Neural cell (in vitro differentiated cells): ENCODE results near the gene INPP4B. TPM values are rescaled to one million over a fixed set of nuclear protein-coding genes. Genes with fewer than 3 reads are reported as not detected.

ENCODE experiments used
- H2AFZ ChIP-seq: fragments of 200-600, 300-800 bp; sonication (generic), shearing (Covaris generic); 2 replicates; pipeline ENCODE4 v1.6.0; 2014; ENCODE audit warnings: low read depth, mild to moderate bottlenecking, antibody characterized with exemption, low read length, moderate library complexity
- H3F3A ChIP-seq: fragments of 200-600 bp; shearing (Covaris generic); 2 replicates; pipeline ENCODE4 v1.6.1; 2016; ENCODE audit warnings: mild to moderate bottlenecking, moderate library complexity, mixed read lengths, antibody characterized with exemption, low read length; ENCODE audit not compliant: insufficient read depth, poor library complexity, severe bottlenecking
- H3K27ac ChIP-seq: fragments of 200-600, 300-800 bp; sonication (generic), shearing (Covaris generic); 2 replicates; pipeline ENCODE4 v1.5.1; 2014; ENCODE audit warnings: mild to moderate bottlenecking, low read length, moderate library complexity
- H3K27me3 ChIP-seq: fragments of 300-800, 200-600 bp; sonication (generic), shearing (Covaris generic); 2 replicates; pipeline ENCODE4 v1.6.0; 2014; ENCODE audit warnings: mild to moderate bottlenecking, low read depth, low read length, moderate library complexity; ENCODE audit not compliant: insufficient read depth
- H3K36me3 ChIP-seq: fragments of 300-800, 200-600 bp; sonication (generic), shearing (Covaris generic); 2 replicates; pipeline ENCODE4 v1.5.1; 2014; ENCODE audit warnings: mild to moderate bottlenecking, antibody characterized with exemption, low read length, moderate library complexity; ENCODE audit not compliant: insufficient read depth
- H3K4me2 ChIP-seq: fragments of 300-800, 200-600 bp; sonication (generic), shearing (Covaris generic); 2 replicates; pipeline ENCODE4 v1.6.0; 2014; ENCODE audit warnings: mild to moderate bottlenecking, low read length
- H3K4me3 ChIP-seq: fragments of 300-800, 200-600 bp; sonication (generic), shearing (Covaris generic); 2 replicates; pipeline ENCODE4 v1.5.1; 2014; ENCODE audit warnings: mild to moderate bottlenecking, low read length, moderate library complexity
- H3K79me2 ChIP-seq: fragments of 200-600 bp; shearing (Covaris generic); replicated peaks from 2 replicates; pipeline ENCODE4 v1.6.0; 2014; ENCODE audit warnings: mild to moderate bottlenecking, low read length, moderate library complexity; ENCODE audit not compliant: insufficient read depth
- H3K9ac ChIP-seq: fragments of 300-800, 200-600 bp; sonication (generic), shearing (Covaris generic); 2 replicates; pipeline ENCODE4 v1.6.1; 2016; ENCODE audit warnings: mild to moderate bottlenecking, low read length, mixed read lengths
- H3K9me2 ChIP-seq: fragments of 200-600 bp; shearing (Covaris generic); 2 replicates; pipeline ENCODE4 v1.6.1; 2016; ENCODE audit warnings: mild to moderate bottlenecking, low read length, mixed read lengths; ENCODE audit not compliant: insufficient read depth
- H3K9me3 ChIP-seq: fragments of 200-600, 300-800 bp; sonication (generic), shearing (Covaris generic); 2 replicates; pipeline ENCODE4 v1.6.1; 2016; ENCODE audit warnings: mild to moderate bottlenecking, mixed run types, low read length, moderate library complexity, mixed read lengths
- H4K20me1 ChIP-seq: fragments of 200-600 bp; shearing (Covaris generic); 2 replicates; pipeline ENCODE4 v1.6.1; 2016; ENCODE audit warnings: mild to moderate bottlenecking, mixed run types; ENCODE audit not compliant: insufficient read depth
- EP300 ChIP-seq: fragments of 450-650 bp; conservative IDR thresholded peaks from 2 replicates; pipeline ENCODE4 v1.6.1; 2014; ENCODE audit warnings: antibody characterized with exemption, mild to moderate bottlenecking, moderate library complexity; ENCODE audit not compliant: poor library complexity, severe bottlenecking
- EZH2 ChIP-seq: fragments of 200-600, 300-800 bp; shearing (Covaris generic), sonication (generic); IDR thresholded peaks from 2 replicates; pipeline ENCODE4 v1.6.1; 2014; ENCODE audit warnings: antibody characterized with exemption, low read length, borderline replicate concordance, mild to moderate bottlenecking; ENCODE audit not compliant: insufficient read depth, poor library complexity, severe bottlenecking
- MXI1 ChIP-seq: fragments of 450-650 bp; conservative IDR thresholded peaks from 2 replicates; pipeline ENCODE4 v1.6.1; 2014; ENCODE audit warnings: antibody characterized with exemption, mild to moderate bottlenecking; ENCODE audit not compliant: poor library complexity, severe bottlenecking
- POLR2AphosphoS5 ChIP-seq: IDR thresholded peaks from 2 replicates; pipeline ENCODE4 v1.6.1; 2012
- RAD21 ChIP-seq: fragments of 450-650 bp; conservative IDR thresholded peaks from 2 replicates; pipeline ENCODE4 v1.6.1; 2014; ENCODE audit warnings: antibody characterized with exemption, mild to moderate bottlenecking, moderate library complexity
- REST ChIP-seq: IDR thresholded peaks from 2 replicates; pipeline ENCODE4 v1.6.1; 2012; ENCODE audit warnings: borderline replicate concordance
- SMC3 ChIP-seq: fragments of 450-650 bp; conservative IDR thresholded peaks from 2 replicates; pipeline ENCODE4 v1.6.1; 2014; ENCODE audit warnings: antibody characterized with exemption, mild to moderate bottlenecking, moderate library complexity; ENCODE audit not compliant: poor library complexity
- TAF1 ChIP-seq: IDR thresholded peaks from 2 replicates; pipeline ENCODE4 v1.6.1; 2012; ENCODE audit warnings: low read depth
- polyA plus RNA-seq: library from polyadenylated mRNA; depleted of rRNA; stranded (reverse); fragments of >200 nt; gene quantifications from 2 replicates; pipeline ENCODE4 v1.2.3, GENCODE V29; 2014
- TF ChIP-seq, protein P1 (sequence below): fragments of 450-650 bp; IDR thresholded peaks from 2 replicates; pipeline ENCODE4 v1.5.1; 2014; ENCODE audit warnings: antibody characterized with exemption, mild to moderate bottlenecking, moderate library complexity; ENCODE audit not compliant: poor library complexity, severe bottlenecking

INPP4B gene
- polyA plus RNA-seq, 1 donor from 2014 or later: 0.30 TPM

- Histone ChIP-seq H3K4me2 (no peak overlapping the region), H3K9ac (no peak overlapping the region), H3K36me3 (no peaks in the 10 kb centered on the region), H3K4me3 (no peak overlapping the region), H3K79me2 (no peaks in the 10 kb centered on the region), H4K20me1 (no peaks in the 10 kb centered on the region), H3F3A (no peaks in the 10 kb centered on the region), H3K27me3 (no peaks in the 10 kb centered on the region), H2AFZ (no peak overlapping the region), H3K9me2 (no peaks in the 10 kb centered on the region), H3K9me3 (no peaks in the 10 kb centered on the region), H3K27ac (no peak overlapping the region)
- no peak for TF ChIP-seq SMC3
- no peak for TF ChIP-seq EP300
- TF ChIP-seq REST: no peak
- TF ChIP-seq, protein P1, sequence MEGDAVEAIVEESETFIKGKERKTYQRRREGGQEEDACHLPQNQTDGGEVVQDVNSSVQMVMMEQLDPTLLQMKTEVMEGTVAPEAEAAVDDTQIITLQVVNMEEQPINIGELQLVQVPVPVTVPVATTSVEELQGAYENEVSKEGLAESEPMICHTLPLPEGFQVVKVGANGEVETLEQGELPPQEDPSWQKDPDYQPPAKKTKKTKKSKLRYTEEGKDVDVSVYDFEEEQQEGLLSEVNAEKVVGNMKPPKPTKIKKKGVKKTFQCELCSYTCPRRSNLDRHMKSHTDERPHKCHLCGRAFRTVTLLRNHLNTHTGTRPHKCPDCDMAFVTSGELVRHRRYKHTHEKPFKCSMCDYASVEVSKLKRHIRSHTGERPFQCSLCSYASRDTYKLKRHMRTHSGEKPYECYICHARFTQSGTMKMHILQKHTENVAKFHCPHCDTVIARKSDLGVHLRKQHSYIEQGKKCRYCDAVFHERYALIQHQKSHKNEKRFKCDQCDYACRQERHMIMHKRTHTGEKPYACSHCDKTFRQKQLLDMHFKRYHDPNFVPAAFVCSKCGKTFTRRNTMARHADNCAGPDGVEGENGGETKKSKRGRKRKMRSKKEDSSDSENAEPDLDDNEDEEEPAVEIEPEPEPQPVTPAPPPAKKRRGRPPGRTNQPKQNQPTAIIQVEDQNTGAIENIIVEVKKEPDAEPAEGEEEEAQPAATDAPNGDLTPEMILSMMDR: no peak
- no peak for TF ChIP-seq RAD21
- no peak for TF ChIP-seq TAF1
- TF ChIP-seq EZH2: no peak
- no peak for TF ChIP-seq MXI1
- TF ChIP-seq POLR2AphosphoS5: no peak
Observed at GRCh38 chr4:142813388-142813787, 32.7 kb downstream of the INPP4B start.

DNA sequence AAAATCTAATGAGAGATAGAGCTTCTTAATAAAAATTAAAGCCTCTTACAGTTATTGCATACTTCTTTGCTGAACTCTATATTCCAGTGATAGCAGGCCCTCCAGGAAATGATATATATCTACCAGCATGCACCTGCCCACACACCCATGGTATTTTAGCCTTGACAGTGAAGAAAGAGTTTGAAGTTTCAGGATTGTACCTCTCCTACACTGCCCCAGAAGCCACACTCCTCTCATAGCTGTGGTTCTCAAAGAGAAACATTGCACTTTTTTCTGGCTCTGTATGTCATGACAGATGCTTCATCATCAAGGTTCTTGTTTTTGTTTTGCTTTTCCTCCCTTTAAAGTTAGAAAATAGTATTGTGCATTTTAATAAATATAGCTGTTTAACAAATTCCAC is 34.0 kb downstream of the INPP4B start:
- H2AFZ ChIP-seq: no peak overlapping the region
- H4K20me1 ChIP-seq: no peaks in the 10 kb centered on the region
- TF ChIP-seq, protein P1: no peak
- no peak for TF ChIP-seq MXI1
- TF ChIP-seq EZH2: no peak
- no peak for TF ChIP-seq SMC3
- H3K79me2 ChIP-seq: no peaks in the 10 kb centered on the region
- no peaks in the 10 kb centered on the region for H3K9me2 ChIP-seq
- no peaks in the 10 kb centered on the region for H3K36me3 ChIP-seq
- H3K27me3 ChIP-seq: no peaks in the 10 kb centered on the region
- no peak overlapping the region for H3K27ac ChIP-seq
- no peak overlapping the region for H3K9ac ChIP-seq
- H3K9me3 ChIP-seq: no peaks in the 10 kb centered on the region
- no peak overlapping the region for H3K4me3 ChIP-seq
- no peaks in the 10 kb centered on the region for H3F3A ChIP-seq
- no peak overlapping the region for H3K4me2 ChIP-seq
